CD4-positive, alpha-beta T cell (primary cell): ENCODE data around the gene RSAD2. TPM values are rescaled to one million over a fixed set of nuclear protein-coding genes. Genes with fewer than 3 reads are reported as not detected.

Source experiments
- ATAC-seq: fragments of 200-7000 bp; cut with Tn5 transposase; one replicate; pipeline ENCODE4 v1.10.0; 2022; ENCODE audit warnings: mild to moderate bottlenecking; ENCODE audit not compliant: poor library complexity
- CTCF ChIA-PET: fragments of 350-600 bp; sonication (Branson Sonifier 250); formaldehyde crosslinking; loops from one replicate; lab custom pipeline; 2021; ENCODE audit warnings: antibody characterized with exemption, inconsistent platforms; lab: Charles Lee
- POLR2A ChIA-PET: fragments of 350-600 bp; sonication (Branson Sonifier 250); formaldehyde crosslinking; loops from one replicate; lab custom pipeline; 2021; ENCODE audit warnings: antibody characterized with exemption, inconsistent platforms; lab: Charles Lee
- DNase-seq, 14 experiments: peaks; one replicate each; pipeline ENCODE4 v3.0.0-alpha.2; 2013 to 2020; ENCODE audit warnings: mixed read lengths in 2 of 14
- H3K27ac ChIP-seq, 2 donors: one replicate each; pipeline versions ENCODE4 v1.5.1 to v1.7.0; 2013; ENCODE audit warnings: low read length in 2 of 2, low read depth in 1 of 2, mild to moderate bottlenecking in 1 of 2
- H3K27me3 ChIP-seq, 2 experiments: 1 replicate in 1 of 2; 2 replicates in 1 of 2; pipeline versions ENCODE4 v1.6.1 to v1.7.0; 2013; ENCODE audit warnings: low read length in 2 of 2, control low read depth in 1 of 2, mild to moderate bottlenecking in 1 of 2, moderate library complexity in 1 of 2; ENCODE audit not compliant: insufficient read depth in 2 of 2, control insufficient read depth in 1 of 2
- H3K36me3 ChIP-seq: one replicate; pipeline ENCODE4 v1.6.1; 2013; ENCODE audit warnings: low read length, control low read depth; ENCODE audit not compliant: insufficient read depth
- H3K4me1 ChIP-seq: one replicate; pipeline ENCODE4 v1.6.1; 2013; ENCODE audit warnings: low read length, control low read depth; ENCODE audit not compliant: insufficient read depth
- H3K4me3 ChIP-seq: one replicate; pipeline ENCODE4 v1.5.1; 2013; ENCODE audit warnings: mild to moderate bottlenecking, low read length, moderate library complexity
- H3K9me3 ChIP-seq, 2 experiments: 1 replicate in 1 of 2; 2 replicates in 1 of 2; pipeline versions ENCODE4 v1.6.1 to v1.7.0; 2013; ENCODE audit warnings: low read length in 2 of 2, mild to moderate bottlenecking in 2 of 2, control low read depth in 1 of 2, moderate library complexity in 1 of 2; ENCODE audit not compliant: control insufficient read depth in 1 of 2, insufficient read depth in 1 of 2
- H3K27ac Mint-ChIP-seq: one replicate; pipeline ENCODE4 v1.8.0; 2020; ENCODE audit warnings: mixed read lengths
- H3K27me3 Mint-ChIP-seq: one replicate; pipeline ENCODE4 v1.8.0; 2021; ENCODE audit warnings: mixed read lengths
- H3K36me3 Mint-ChIP-seq: one replicate; pipeline ENCODE4 v1.8.0; 2021; ENCODE audit warnings: low read depth, mixed read lengths
- H3K4me1 Mint-ChIP-seq: one replicate; pipeline ENCODE4 v1.8.0; 2021; ENCODE audit warnings: low read depth, mixed read lengths
- H3K4me3 Mint-ChIP-seq: one replicate; pipeline ENCODE4 v1.8.0; 2020; ENCODE audit warnings: mild to moderate bottlenecking, mixed read lengths
- H3K9me3 Mint-ChIP-seq: one replicate; pipeline ENCODE4 v1.8.0; 2020; ENCODE audit warnings: mixed read lengths
- intact Hi-C, 2 experiments: fragments of 100-400 bp; cut with DNase I in 1 of 2; cut with micrococcal nuclease in 1 of 2; formaldehyde crosslinking; loops; one replicate each; pipeline versions ENCODE4 v1.15.1 to v1.9.0; 2023 to 2025; cut with DNase I, micrococcal nuclease
- total RNA-seq, 174 experiments: library from RNA in 2 of 174; stranded (reverse) in 2 of 174; gene quantifications; one replicate each; pipeline ENCODE4 v1.2.3 and lab custom pipeline; 2021 to 2026
- TF ChIP-seq, protein P1 (sequence below): fragments of 200-600 bp; IDR thresholded peaks from one replicate; pipeline ENCODE4 v1.8.0; 2022; ENCODE audit warnings: antibody characterized with exemption, mild to moderate bottlenecking

RSAD2 gene
- total RNA-seq, 2 experiments from 2014 or later = 3.9 to 4.6 TPM

DNA sequence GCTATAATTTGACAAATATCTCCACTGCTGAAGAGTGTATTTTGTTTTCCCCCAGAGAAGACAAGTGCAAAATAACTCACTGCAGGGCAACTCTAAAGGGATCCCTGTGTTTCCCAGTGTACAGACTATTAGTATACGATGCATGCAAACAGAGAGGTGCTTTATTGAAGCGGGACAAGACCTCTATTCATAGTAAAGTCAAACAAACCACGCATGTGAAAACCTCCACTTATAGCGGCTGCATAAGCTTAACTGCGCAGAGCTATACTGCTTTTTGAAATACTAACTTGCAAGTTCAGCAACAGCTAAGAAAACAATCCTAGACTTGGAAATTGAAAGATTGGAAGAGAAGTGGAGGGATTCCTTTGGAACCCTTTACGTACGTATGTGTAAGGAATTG lies 55.3 kb downstream of the RSAD2 start:
- no peak overlapping the region for H3K27ac Mint-ChIP-seq
- TF ChIP-seq, protein P1, sequence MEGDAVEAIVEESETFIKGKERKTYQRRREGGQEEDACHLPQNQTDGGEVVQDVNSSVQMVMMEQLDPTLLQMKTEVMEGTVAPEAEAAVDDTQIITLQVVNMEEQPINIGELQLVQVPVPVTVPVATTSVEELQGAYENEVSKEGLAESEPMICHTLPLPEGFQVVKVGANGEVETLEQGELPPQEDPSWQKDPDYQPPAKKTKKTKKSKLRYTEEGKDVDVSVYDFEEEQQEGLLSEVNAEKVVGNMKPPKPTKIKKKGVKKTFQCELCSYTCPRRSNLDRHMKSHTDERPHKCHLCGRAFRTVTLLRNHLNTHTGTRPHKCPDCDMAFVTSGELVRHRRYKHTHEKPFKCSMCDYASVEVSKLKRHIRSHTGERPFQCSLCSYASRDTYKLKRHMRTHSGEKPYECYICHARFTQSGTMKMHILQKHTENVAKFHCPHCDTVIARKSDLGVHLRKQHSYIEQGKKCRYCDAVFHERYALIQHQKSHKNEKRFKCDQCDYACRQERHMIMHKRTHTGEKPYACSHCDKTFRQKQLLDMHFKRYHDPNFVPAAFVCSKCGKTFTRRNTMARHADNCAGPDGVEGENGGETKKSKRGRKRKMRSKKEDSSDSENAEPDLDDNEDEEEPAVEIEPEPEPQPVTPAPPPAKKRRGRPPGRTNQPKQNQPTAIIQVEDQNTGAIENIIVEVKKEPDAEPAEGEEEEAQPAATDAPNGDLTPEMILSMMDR = no peak
- H3K36me3 Mint-ChIP-seq = peaks cover 37% of the 10 kb centered on the region
- Histone ChIP-seq H3K36me3 (no peaks in the 10 kb centered on the region), H3K9me3 (peaks cover 0 to 1% of the 10 kb centered on the region in 2 experiments), H3K4me1 (peaks cover 29% of the 10 kb centered on the region), H3K27ac (no peak overlapping the region), H3K4me3 (no peak overlapping the region), H3K27me3 (no peaks in the 10 kb centered on the region)
- POLR2A ChIA-PET = no interaction called here
- H3K9me3 Mint-ChIP-seq = peaks cover 3% of the 10 kb centered on the region
- CTCF ChIA-PET = interaction anchor here (1.0 kb wide), 1 partner anchor 12 kb away, joined by 3 read pairs; no protein-coding TSS in a partner anchor
- intact Hi-C loops = no loop called here
- no peak for ATAC-seq
- no peak overlapping the region for H3K4me3 Mint-ChIP-seq
- DNase-seq = no peak
- H3K27me3 Mint-ChIP-seq = no peaks in the 10 kb centered on the region
- peaks cover 84% of the 10 kb centered on the region for H3K4me1 Mint-ChIP-seq

DNA sequence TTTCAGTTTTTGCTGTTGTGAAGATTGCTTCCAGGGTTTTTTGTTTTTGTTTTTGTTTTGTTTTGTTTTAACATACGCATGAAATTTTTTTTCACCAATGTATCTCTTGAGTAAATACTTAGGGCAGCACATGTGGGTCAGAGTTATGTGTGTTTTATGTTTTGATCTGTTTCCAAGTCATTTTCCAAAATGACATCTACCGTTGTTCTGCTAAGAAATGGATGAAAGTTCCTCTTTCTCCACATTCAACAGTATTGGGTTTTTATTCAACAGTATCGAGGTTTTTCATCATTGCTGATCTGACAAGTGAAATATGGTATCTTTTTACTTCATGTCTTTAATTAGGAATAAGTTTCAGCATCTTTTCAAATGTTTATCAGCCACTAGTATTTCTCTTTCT lies 56.3 kb downstream of the RSAD2 start:
- intact Hi-C loops = no loop called here
- H3K4me3 ChIP-seq = no peak overlapping the region
- Mint-ChIP-seq H3K4me3 (peak overlapping the region; percentile 68), H3K27me3 (no peaks in the 10 kb centered on the region), H3K36me3 (peaks cover 26% of the 10 kb centered on the region), H3K9me3 (peaks cover 3% of the 10 kb centered on the region), H3K4me1 (peaks cover 80% of the 10 kb centered on the region), H3K27ac (peak overlapping the region; percentile 64)
- ATAC-seq (no peak), DNase-seq (no peak)
- ChIA-PET CTCF (no interaction called here), POLR2A (no interaction called here)
- no peaks in the 10 kb centered on the region for H3K9me3 ChIP-seq
- H3K36me3 ChIP-seq = no peaks in the 10 kb centered on the region
- TF ChIP-seq, protein P1 = no peak
- H3K4me1 ChIP-seq = peaks cover 22% of the 10 kb centered on the region
- H3K27ac ChIP-seq = no peak overlapping the region
- H3K27me3 ChIP-seq = no peaks in the 10 kb centered on the region

DNA sequence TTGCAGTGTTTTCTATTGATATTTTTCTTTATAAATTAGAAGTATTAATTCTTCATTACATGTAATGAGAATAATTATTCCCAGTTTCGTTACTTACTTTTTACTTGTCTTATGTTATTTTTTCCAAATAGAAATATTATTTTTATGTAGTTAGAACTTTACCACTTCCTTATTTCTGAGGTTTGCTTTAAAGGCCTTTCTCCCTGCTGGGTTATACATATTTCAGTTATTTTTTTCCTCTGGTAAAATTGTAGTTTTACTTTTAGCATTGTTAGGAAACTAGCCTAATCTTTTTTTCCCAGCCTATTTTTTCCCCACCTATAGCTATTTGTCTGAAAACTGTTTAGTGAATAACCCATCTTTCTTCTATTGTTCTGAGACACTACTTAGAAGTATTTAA lies 56.8 kb downstream of the RSAD2 start:
- TF ChIP-seq, protein P1 = no peak
- POLR2A ChIA-PET = no interaction called here
- H3K36me3 ChIP-seq = no peaks in the 10 kb centered on the region
- DNase-seq (no peak), ATAC-seq (no peak)
- Mint-ChIP-seq H3K36me3 (peaks cover 22% of the 10 kb centered on the region), H3K27ac (peak overlapping the region; percentile 7), H3K27me3 (no peaks in the 10 kb centered on the region), H3K4me1 (peaks cover 80% of the 10 kb centered on the region), H3K9me3 (peaks cover 3% of the 10 kb centered on the region), H3K4me3 (peak overlapping the region; percentile 23)
- H3K9me3 ChIP-seq = no peaks in the 10 kb centered on the region
- H3K27me3 ChIP-seq = no peaks in the 10 kb centered on the region
- no peak overlapping the region for H3K27ac ChIP-seq
- H3K4me1 ChIP-seq = peaks cover 18% of the 10 kb centered on the region
- no peak overlapping the region for H3K4me3 ChIP-seq
- CTCF ChIA-PET = no interaction called here
- intact Hi-C loops = no loop called here
